ENCODE measurements around the gene NDUFAF2. TPM values are rescaled to one million over a fixed set of nuclear protein-coding genes. Genes with fewer than 3 reads are reported as not detected.

The NDUFAF2 gene
- total and polyA plus RNA-seq, 10 of the 15 experiments (the other 5 are each of a cell fraction or from before 2014, with no cell fraction given) = 22.4 to 121 (median 65.3) TPM

- no peak for FAIRE-seq
- no peak for ATAC-seq
- BruUV-seq (replicated peaks) = no TSS peak
- in situ Hi-C loops (cut with MboI) = no loop called here
- H3K9ac ChIP-seq (ENCODE audit: control insufficient read depth, insufficient read depth, low read length) = no peak overlapping the region
- no peaks in the 10 kb centered on the region for H4K20me1 ChIP-seq (ENCODE audit: control insufficient read depth, insufficient read depth)
- RAD21 ChIA-PET (ENCODE audit: unreplicated experiment) = no interaction called here
- no peak overlapping the region for H3K27ac ChIP-seq (ENCODE audit: control insufficient read depth, insufficient read depth)
- no peak for TF ChIP-seq ETV6 (conservative IDR thresholded peaks at IDR 0.05 in 1 of 2, IDR thresholded peaks at IDR 0.05 in 1 of 2; ENCODE audit: borderline replicate concordance in 1 of 2, low read depth in 1 of 2)
- no peak for TF ChIP-seq HCFC1 (IDR thresholded peaks at IDR 0.05; ENCODE audit: low read length)
- TF ChIP-seq PBX3 (IDR thresholded peaks at IDR 0.05; ENCODE audit: insufficient replicate concordance, low read depth, low read length) = no peak
- TF ChIP-seq E2F8 (IDR thresholded peaks at IDR 0.05; ENCODE audit: low read depth, partially characterized antibody) = no peak
- TF ChIP-seq, protein P1, sequence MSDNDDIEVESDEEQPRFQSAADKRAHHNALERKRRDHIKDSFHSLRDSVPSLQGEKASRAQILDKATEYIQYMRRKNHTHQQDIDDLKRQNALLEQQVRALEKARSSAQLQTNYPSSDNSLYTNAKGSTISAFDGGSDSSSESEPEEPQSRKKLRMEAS (IDR thresholded peaks at IDR 0.05; ENCODE audit: low read depth, low read length) = no peak
- no peak for TF ChIP-seq RFX5 (IDR thresholded peaks at IDR 0.05; ENCODE audit: low read depth, low read length)
- TF ChIP-seq ZNF207 (IDR thresholded peaks at IDR 0.05; ENCODE audit: borderline replicate concordance) = no peak
- no peak for TF ChIP-seq WRNIP1 (IDR thresholded peaks at IDR 0.05; ENCODE audit: borderline replicate concordance, low read depth, low read length)
- no peak for TF ChIP-seq MTA3 (IDR thresholded peaks at IDR 0.05; ENCODE audit: borderline replicate concordance, low read length)
- no peak for TF ChIP-seq ATF3 (IDR thresholded peaks at IDR 0.05; ENCODE audit: borderline replicate concordance, extremely low read depth, low read depth, low read length)
- TF ChIP-seq BCL11A (IDR thresholded peaks at IDR 0.05; ENCODE audit: low read depth, low read length) = no peak
- TF ChIP-seq NR2F1 (conservative IDR thresholded peaks at IDR 0.05) = no peak
- no peak for TF ChIP-seq EGR1 (IDR thresholded peaks at IDR 0.05; ENCODE audit: borderline replicate concordance in 1 of 2, low read depth in 2 of 2, low read length in 2 of 2)
- TF ChIP-seq CBX5 (IDR thresholded peaks at IDR 0.05; ENCODE audit: low read depth) = no peak
- no peaks in the 10 kb centered on the region; a peak in 1 of 4 replicates for H3K36me3 ChIP-seq (ENCODE audit: control insufficient read depth in 2 of 2, insufficient read depth in 2 of 2, low read length in 1 of 2)
- DNase-seq (ENCODE audit: low read depth, low spot score) = no peak
- CTCF ChIA-PET = no interaction called here
- no peaks in the 10 kb centered on the region for H3K79me2 ChIP-seq (ENCODE audit: control insufficient read depth, insufficient read depth, low read length)
- POLR2A ChIA-PET = interaction anchor here (0.5 kb wide), 1 partner anchor 8 kb away, joined by 3 read pairs; no protein-coding TSS in a partner anchor
- intact Hi-C loops (cut with micrococcal nuclease; ENCODE audit: unreplicated experiment) = no loop called here
- SMC1A ChIA-PET (ENCODE audit: uncharacterized antibody, unreplicated experiment) = interaction anchor here (1.3 kb wide), 1 partner anchor 25 kb away, joined by 4 read pairs; no protein-coding TSS in a partner anchor
- 75% methylated on average over 3 of the region's 3 CpGs for WGBS (ENCODE audit: insufficient coverage, insufficient replicate concordance, low lambda C conversion rate, missing lambda C conversion rate)
- H3K4me2 ChIP-seq (ENCODE audit: control insufficient read depth, insufficient read depth) = no peak overlapping the region
- no peaks in the 10 kb centered on the region for H3K4me1 ChIP-seq (ENCODE audit: control insufficient read depth, insufficient read depth, low read length)
- H3K27me3 ChIP-seq (replicated peaks in 1 of 2; ENCODE audit: control insufficient read depth in 2 of 2, insufficient read depth in 2 of 2, low read length in 1 of 2) = no peaks in the 10 kb centered on the region
- H3K4me3 ChIP-seq = no peak overlapping the region
- no peak overlapping the region for H2AFZ ChIP-seq (ENCODE audit: control insufficient read depth, low read depth, low read length)
- H3K9me3 ChIP-seq (replicated peaks; ENCODE audit: control insufficient read depth, insufficient read depth, low read length) = no peaks in the 10 kb centered on the region
Observed at GRCh38 chr5:61142811-61143210, 197.8 kb downstream of the NDUFAF2 start.
